ENCODE data around the gene PRDM16.

DNA sequence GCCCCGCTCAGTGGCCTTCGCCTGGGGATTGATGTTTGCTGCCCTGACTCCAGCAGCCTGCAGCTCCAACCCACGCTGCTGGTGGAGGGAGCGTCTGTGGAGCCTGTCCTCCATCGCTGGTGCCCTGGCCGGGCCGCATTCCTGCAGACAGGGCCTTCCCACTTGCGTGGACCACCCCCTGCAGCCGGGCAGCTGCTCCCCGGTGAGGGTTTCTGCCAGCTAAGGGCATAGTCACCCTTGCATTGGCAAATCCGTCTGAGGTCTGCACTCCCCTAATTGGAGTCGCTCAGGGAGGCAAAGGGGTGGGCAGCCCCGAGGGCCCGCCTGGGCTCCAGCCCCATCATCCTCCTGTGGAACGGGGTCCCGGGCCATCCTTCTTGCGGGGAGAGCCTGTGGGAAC is 43.5 kb downstream of the PRDM16 start:
- TF ChIP-seq CTCF (IDR thresholded peaks at IDR 0.05; ENCODE audit: low read depth, low read length, missing input control) = no peak
- TF ChIP-seq HNF4A (conservative IDR thresholded peaks at IDR 0.05) = no peak
- TF ChIP-seq ZBTB33 (IDR thresholded peaks at IDR 0.05) = no peak
- TF ChIP-seq EGR1 (IDR thresholded peaks at IDR 0.05; ENCODE audit: low read depth in 2 of 2) = no peak
- TF ChIP-seq MAX (IDR thresholded peaks at IDR 0.05) = no peak
- TF ChIP-seq GABPA (IDR thresholded peaks at IDR 0.05 in 1 of 2, conservative IDR thresholded peaks at IDR 0.05 in 1 of 2) = no peak
- no peak for TF ChIP-seq REST (IDR thresholded peaks at IDR 0.05)
